ENCODE measurements around the gene RALBP1. TPM values are rescaled to one million over a fixed set of nuclear protein-coding genes. Genes with fewer than 3 reads are reported as not detected.

Gene RALBP1
- total and polyA plus RNA-seq, 9 of the 15 experiments (the other 6 are each of a cell fraction or from before 2014, with no cell fraction given), result 10.9 to 70.0 (median 61.3) TPM

DNA sequence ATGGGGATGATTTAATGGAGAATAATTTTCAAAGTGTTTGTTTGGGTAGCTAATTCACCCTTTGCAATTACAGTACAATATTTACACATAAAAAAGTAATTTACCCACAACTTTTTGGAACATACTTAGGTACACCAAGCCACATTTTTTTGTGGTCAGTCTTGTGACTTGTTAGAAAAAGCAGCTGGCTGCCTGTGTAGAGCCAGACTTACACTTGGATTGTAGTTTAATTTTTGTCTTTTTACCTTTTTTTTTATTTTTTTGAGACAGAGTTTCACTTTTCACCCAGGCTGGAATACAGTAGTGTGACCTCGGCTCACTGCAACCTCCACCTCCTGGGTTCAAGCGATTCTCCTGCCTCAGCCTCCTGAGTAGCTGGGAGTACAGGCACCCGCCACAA lies 45.4 kb downstream of the RALBP1 start:
- Histone ChIP-seq H3K27me3 (ENCODE audit: control insufficient read depth in 2 of 2, insufficient read depth in 2 of 2, low read length in 2 of 2) (no peaks in the 10 kb centered on the region), H3K9ac (ENCODE audit: insufficient read depth in 1 of 2, low read depth in 2 of 2, low read length in 2 of 2) (no peak overlapping the region), H3K4me3 (no peak overlapping the region), H3K4me2 (ENCODE audit: insufficient read depth, low read length) (no peak overlapping the region), H3K9me1 (ENCODE audit: control insufficient read depth, insufficient read depth, low read length) (no peaks in the 10 kb centered on the region), H3K9me3 (replicated peaks; ENCODE audit: control insufficient read depth, insufficient read depth, low read depth, low read length) (no peaks in the 10 kb centered on the region), H3K36me3 (ENCODE audit: control insufficient read depth, insufficient read depth, low read length) (peaks cover 69% of the 10 kb centered on the region), H4K20me1 (replicated peaks; ENCODE audit: control insufficient read depth, insufficient read depth, low read length) (no peaks in the 10 kb centered on the region), H3K79me2 (ENCODE audit: control insufficient read depth, insufficient read depth, low read length) (peaks cover 19% of the 10 kb centered on the region; the same call in 2 of the 3 replicates), H3K27ac (ENCODE audit: extremely low read depth, low read depth, low read length) (no peak overlapping the region), H3K4me1 (replicated peaks in 1 of 2; ENCODE audit: control insufficient read depth in 2 of 2, insufficient read depth in 2 of 2, low read length in 2 of 2) (no peaks in the 10 kb centered on the region), H2AFZ (ENCODE audit: low read depth, low read length) (no peak overlapping the region)
- ATAC-seq, result no peak
- no TSS peak for BruUV-seq (replicated peaks)
- POLR2A ChIA-PET, result interaction anchor here (1.0 to 1.4 kb wide), 2 partner anchors 12 to 15 kb away, joined by 3 to 4 read pairs; no protein-coding TSS in a partner anchor
- WGBS (ENCODE audit: insufficient coverage, low coverage, missing lambda C conversion rate), result 85% methylated on average over 3 of the region's 3 CpGs
- no peak for DNase-seq (ENCODE audit: extremely low read depth in 1 of 4, low spot score in 3 of 4)
- TF ChIP-seq POLR2G (IDR thresholded peaks at IDR 0.05; ENCODE audit: low read depth, low read length), result no peak
- no peak for TF ChIP-seq SOX6 (IDR thresholded peaks at IDR 0.05)
- TF ChIP-seq, protein P1, sequence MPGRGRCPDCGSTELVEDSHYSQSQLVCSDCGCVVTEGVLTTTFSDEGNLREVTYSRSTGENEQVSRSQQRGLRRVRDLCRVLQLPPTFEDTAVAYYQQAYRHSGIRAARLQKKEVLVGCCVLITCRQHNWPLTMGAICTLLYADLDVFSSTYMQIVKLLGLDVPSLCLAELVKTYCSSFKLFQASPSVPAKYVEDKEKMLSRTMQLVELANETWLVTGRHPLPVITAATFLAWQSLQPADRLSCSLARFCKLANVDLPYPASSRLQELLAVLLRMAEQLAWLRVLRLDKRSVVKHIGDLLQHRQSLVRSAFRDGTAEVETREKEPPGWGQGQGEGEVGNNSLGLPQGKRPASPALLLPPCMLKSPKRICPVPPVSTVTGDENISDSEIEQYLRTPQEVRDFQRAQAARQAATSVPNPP (IDR thresholded peaks at IDR 0.05; ENCODE audit: borderline replicate concordance, insufficient read depth, insufficient read length), result no peak
- no peak for TF ChIP-seq TCF3 (CRISPR knock-in tag; IDR thresholded peaks at IDR 0.05)
- TF ChIP-seq EHMT2 (IDR thresholded peaks at IDR 0.05), result no peak
- FAIRE-seq, result no peak
- in situ Hi-C loops (cut with MboI), result loop anchor here (25.0 kb wide), 1 partner anchor 858 kb away; no protein-coding TSS in a partner anchor
- intact Hi-C loops (cut with micrococcal nuclease), result no loop called here
- CTCF ChIA-PET (ENCODE audit: low intra/inter-chr PET ratio), result no interaction called here

Measured in K562 (cell line).